ENCODE results near the gene FKBP1A.
"Not testable (repeated sequence)": the region's sequence is repeated elsewhere in the genome, so short reads cannot be mapped to it uniquely, and the experiment has no call there.

FKBP1A gene

GRCh38 chr20:1367479-1367878 lies 25.4 kb downstream of the FKBP1A start:
- no peak for DNase-seq (ENCODE audit: low read depth in 2 of 2, low spot score in 1 of 2)

- DNase-seq (ENCODE audit: low read depth in 2 of 2, low spot score in 1 of 2), result no peak
These were observed 28.7 kb downstream of the FKBP1A start for GRCh38 chr20:1364106-1364505.

- no peak for DNase-seq (ENCODE audit: low read depth in 2 of 2, low spot score in 1 of 2)
These were observed 29.3 kb downstream of the FKBP1A start for GRCh38 chr20:1363522-1363921.

- no peak for DNase-seq (ENCODE audit: low read depth in 2 of 2, low spot score in 1 of 2)
These were observed 30.4 kb downstream of the FKBP1A start for GRCh38 chr20:1362484-1362883.

- DNase-seq (ENCODE audit: low read depth in 2 of 2, low spot score in 1 of 2), result no peak
These were observed 32.6 kb downstream of the FKBP1A start for GRCh38 chr20:1360094-1360846.

GRCh38 chr20:1357921-1358671 lies 34.8 kb downstream of the FKBP1A start:
- DNase-seq (ENCODE audit: low read depth in 2 of 2, low spot score in 1 of 2), result no peak

- DNase-seq (ENCODE audit: low read depth in 2 of 2, low spot score in 1 of 2), result no peak
These were observed 38.9 kb downstream of the FKBP1A start for GRCh38 chr20:1353956-1354355.

GRCh38 chr20:1346315-1346969 lies 46.4 kb downstream of the FKBP1A start:
- no peak for DNase-seq (ENCODE audit: low read depth in 2 of 2, low spot score in 1 of 2)

- DNase-seq (ENCODE audit: low read depth in 2 of 2, low spot score in 1 of 2), result no peak
These were observed 47.1 kb downstream of the FKBP1A start for GRCh38 chr20:1345756-1346093.

- DNase-seq (ENCODE audit: low read depth in 2 of 2, low spot score in 1 of 2), result no peak
These were observed 47.7 kb downstream of the FKBP1A start for GRCh38 chr20:1345030-1345755.

GRCh38 chr20:1343446-1344124 lies 49.3 kb downstream of the FKBP1A start:
- not testable (repeated sequence) for DNase-seq (ENCODE audit: low read depth in 2 of 2, low spot score in 1 of 2)

- no peak for DNase-seq (ENCODE audit: low read depth in 2 of 2, low spot score in 1 of 2)
These were observed 51.1 kb downstream of the FKBP1A start for GRCh38 chr20:1341561-1342265.

GRCh38 chr20:1338801-1339200 lies 54.1 kb downstream of the FKBP1A start:
- no peak for DNase-seq (ENCODE audit: low read depth in 2 of 2, low spot score in 1 of 2)

GRCh38 chr20:1338096-1338495 lies 54.8 kb downstream of the FKBP1A start:
- DNase-seq (ENCODE audit: low read depth in 2 of 2, low spot score in 1 of 2), result no peak

- no peak for DNase-seq (ENCODE audit: low read depth in 2 of 2, low spot score in 1 of 2)
These were observed 55.4 kb downstream of the FKBP1A start for GRCh38 chr20:1337441-1337840.

- no peak for DNase-seq (ENCODE audit: low read depth in 2 of 2, low spot score in 1 of 2)
These were observed 56.0 kb downstream of the FKBP1A start for GRCh38 chr20:1336699-1337367.

GRCh38 chr20:1335961-1336698 lies 56.7 kb downstream of the FKBP1A start:
- DNase-seq (ENCODE audit: low read depth in 2 of 2, low spot score in 1 of 2), result no peak

GRCh38 chr20:1334761-1335160 lies 58.1 kb downstream of the FKBP1A start:
- no peak for DNase-seq (ENCODE audit: low read depth in 2 of 2, low spot score in 1 of 2)

GRCh38 chr20:1334370-1334731 lies 58.5 kb downstream of the FKBP1A start:
- no peak for DNase-seq (ENCODE audit: low read depth in 2 of 2, low spot score in 1 of 2)

Data from stimulated activated CD8-positive, alpha-beta memory T cell treated with anti-CD3 and anti-CD28 coated beads, Interleukin-4, amount 100 ng/mL, for 4 hours (primary cell).